HepG2 (cell line): ENCODE results near the gene SRSF6. TPM values are rescaled to one million over a fixed set of nuclear protein-coding genes. Genes with fewer than 3 reads are reported as not detected.

Source experiments
- GLI4 ChIP-seq: sonication (generic); formaldehyde crosslinking; IDR thresholded peaks from 2 replicates; pipeline ENCODE4 v1.5.1; 2020; ENCODE audit warnings: missing genetic modification reagents, mild to moderate bottlenecking, moderate library complexity, borderline replicate concordance
- HDAC2 ChIP-seq: sonication (generic); formaldehyde crosslinking; IDR thresholded peaks from 2 replicates; pipeline ENCODE4 v1.4.0; 2020; ENCODE audit warnings: missing genetic modification reagents
- HNF4A ChIP-seq: sonication (generic); formaldehyde crosslinking; IDR thresholded peaks from 2 replicates; pipeline ENCODE4 v1.4.0; 2020; ENCODE audit warnings: missing genetic modification reagents
- MED8 ChIP-seq: sonication (generic); formaldehyde crosslinking; IDR thresholded peaks from 2 replicates; pipeline ENCODE4 v1.8.1; 2023; ENCODE audit warnings: mild to moderate bottlenecking, missing genetic modification reagents; ENCODE audit not compliant: insufficient replicate concordance
- PAF1 ChIP-seq: IDR thresholded peaks from 2 replicates; pipeline ENCODE4 v1.6.1; 2016; ENCODE audit warnings: missing genetic modification reagents, missing compliant biosample characterization
- SAFB2 ChIP-seq: sonication (generic); formaldehyde crosslinking; IDR thresholded peaks from 2 replicates; pipeline ENCODE4 v1.5.1; 2020; ENCODE audit warnings: missing genetic modification reagents, low read depth, mild to moderate bottlenecking, borderline replicate concordance
- SNRNP70 ChIP-seq: fragments of 200-400 bp; formaldehyde crosslinking; IDR thresholded peaks from 2 replicates; pipeline ENCODE4 v1.6.1; 2017; ENCODE audit warnings: mild to moderate bottlenecking, low read depth, low read length, moderate library complexity
- U2AF1 ChIP-seq: fragments of 200-400 bp; formaldehyde crosslinking; optimal IDR thresholded peaks from 2 replicates; pipeline ENCODE3; 2017; ENCODE audit warnings: mild to moderate bottlenecking, low read depth, low read length
- XBP1 ChIP-seq: sonication (generic); formaldehyde crosslinking; IDR thresholded peaks from 2 replicates; pipeline ENCODE4 v1.5.0; 2020; ENCODE audit warnings: missing genetic modification reagents
- ZFX ChIP-seq: sonication (generic); formaldehyde crosslinking; IDR thresholded peaks from 2 replicates; pipeline ENCODE4 v1.4.0; 2020; ENCODE audit warnings: mild to moderate bottlenecking, low read depth, missing genetic modification reagents, moderate library complexity
- ZKSCAN8 ChIP-seq: IDR thresholded peaks from 2 replicates; pipeline ENCODE4 v1.6.1; 2016; ENCODE audit warnings: borderline replicate concordance, missing genetic modification reagents, missing compliant biosample characterization
- ZNF264 ChIP-seq: sonication (generic); formaldehyde crosslinking; IDR thresholded peaks from 2 replicates; pipeline ENCODE4 v1.4.0; 2020; ENCODE audit warnings: missing genetic modification reagents
- ZNF33A ChIP-seq: sonication (generic); formaldehyde crosslinking; IDR thresholded peaks from 2 replicates; pipeline ENCODE4 v1.5.1; 2020; ENCODE audit warnings: missing genetic modification reagents, mild to moderate bottlenecking, moderate library complexity, borderline replicate concordance
- ZNF343 ChIP-seq: sonication (generic); formaldehyde crosslinking; IDR thresholded peaks from 2 replicates; pipeline ENCODE4 v1.4.0; 2020; ENCODE audit warnings: mild to moderate bottlenecking, missing genetic modification reagents
- ZNF564 ChIP-seq: sonication (generic); formaldehyde crosslinking; IDR thresholded peaks from 2 replicates; pipeline ENCODE4 v1.8.1; 2023; ENCODE audit warnings: mild to moderate bottlenecking, missing genetic modification reagents
- ZNF619 ChIP-seq: sonication (generic); formaldehyde crosslinking; IDR thresholded peaks from 2 replicates; pipeline ENCODE4 v1.4.0; 2020; ENCODE audit warnings: mild to moderate bottlenecking, missing genetic modification reagents
- polyA plus RNA-seq, 8 experiments: library from polyadenylated mRNA; depleted of rRNA in 3 of 8; stranded (reverse) in 7 of 8; unstranded in 1 of 8; fragments of >200 nt; fragmentation: Illumina TruSeq in 4 of 8; extraction: Trizol in 4 of 8; gene quantifications; 2 replicates each; pipeline versions ENCODE4 v1.2.1 to v1.2.3, GENCODE V29; 2011 to 2016; ENCODE audit warnings: low read depth in 4 of 8, missing spikeins in 1 of 8, mixed read lengths in 1 of 8; ENCODE audit not compliant: insufficient read depth in 1 of 8
- total RNA-seq, 5 experiments: library from RNA; depleted of rRNA; stranded (reverse); fragments of >200 nt; fragmentation: Illumina TruSeq; extraction: Trizol; gene quantifications; 2 replicates each; pipeline ENCODE4 v1.2.3, GENCODE V29; 2016; ENCODE audit warnings: low read depth in 1 of 5
- TF ChIP-seq, protein P1 (sequence below): sonication (generic); formaldehyde crosslinking; IDR thresholded peaks from 2 replicates; pipeline ENCODE4 v1.5.1; 2020; ENCODE audit warnings: mild to moderate bottlenecking, missing genetic modification reagents, moderate library complexity
- TF ChIP-seq, protein P2 (sequence below): sonication (generic); formaldehyde crosslinking; IDR thresholded peaks from 2 replicates; pipeline ENCODE4 v1.4.0; 2020; ENCODE audit warnings: missing genetic modification reagents
- TF ChIP-seq, protein P3 (sequence below): sonication (generic); formaldehyde crosslinking; conservative IDR thresholded peaks from 2 replicates; pipeline ENCODE4 v1.8.0; 2022; ENCODE audit warnings: low read depth, missing genetic modification reagents
- TF ChIP-seq, protein P4 (sequence below): sonication (generic); formaldehyde crosslinking; IDR thresholded peaks from 2 replicates; pipeline ENCODE4 v1.4.0; 2020; ENCODE audit warnings: mild to moderate bottlenecking, missing genetic modification reagents

Gene SRSF6
- total and polyA plus RNA-seq, 2 of the 13 experiments (the other 11 are each of a cell fraction or from before 2014, with no cell fraction given): 156 to 194 TPM

DNA sequence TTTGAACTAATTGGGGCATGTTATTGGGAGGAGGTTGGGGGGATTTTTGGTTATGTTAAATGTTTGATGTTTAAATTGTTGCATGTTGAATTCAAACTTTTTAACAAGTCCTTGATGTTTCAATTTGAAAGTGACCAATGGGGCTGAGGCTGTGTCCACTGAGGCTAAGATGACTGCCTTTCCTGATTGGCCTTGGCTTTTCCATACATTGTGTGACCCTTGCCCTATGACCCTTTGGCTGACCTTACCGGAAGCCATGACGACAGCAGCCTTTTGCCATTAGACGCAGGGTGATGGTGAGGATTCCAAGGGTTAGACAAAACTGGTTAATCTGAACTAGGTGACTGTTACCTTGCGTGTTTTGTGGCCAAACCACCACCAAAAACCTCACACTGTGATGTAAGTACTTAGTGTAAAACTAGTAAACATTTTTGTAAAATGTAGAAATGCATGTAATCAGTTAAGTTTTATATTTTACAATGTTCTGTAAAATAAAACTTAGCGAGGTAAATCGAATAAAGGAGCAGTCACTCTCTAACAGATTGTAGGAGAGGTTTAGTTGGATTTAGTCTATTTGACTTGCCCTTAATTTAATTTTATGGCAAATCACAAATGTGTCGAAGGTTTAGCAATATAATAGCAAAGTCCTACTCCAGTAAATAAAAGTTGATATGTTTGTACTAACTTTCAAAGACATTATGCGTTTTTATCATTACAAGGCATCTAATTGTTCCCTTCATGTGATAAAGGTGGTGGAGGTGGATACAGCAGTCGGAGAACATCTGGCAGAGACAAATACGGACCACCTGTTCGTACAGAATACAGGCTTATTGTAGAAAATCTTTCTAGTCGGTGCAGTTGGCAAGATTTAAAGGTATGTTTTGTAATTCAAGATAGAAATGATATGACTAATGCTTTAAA is 1.6 kb downstream of the SRSF6 start (continued):
- TF ChIP-seq GLI4 (CRISPR knock-in tag) (no peak), ZNF33A (CRISPR knock-in tag) (no peak), ZKSCAN8 (CRISPR knock-in tag) (no peak), ZNF619 (CRISPR knock-in tag) (no peak; the same call in 1 of the 2 replicates), SAFB2 (CRISPR knock-in tag) (0 out of 2 replicates have a peak, but pooled peaks have one; percentile 35), MED8 (no peak), ZNF264 (CRISPR knock-in tag) (no peak), ZNF564 (CRISPR knock-in tag) (no peak), ZNF343 (CRISPR knock-in tag) (no peak), U2AF1 (no peak), HNF4A (CRISPR knock-in tag) (peak; percentile 14; the same call in 1 of the 2 replicates), ZFX (CRISPR knock-in tag) (0 out of 2 replicates have a peak, but pooled peaks have one; percentile 10), HDAC2 (CRISPR knock-in tag) (0 out of 2 replicates have a peak, but pooled peaks have one; percentile 46), PAF1 (CRISPR knock-in tag) (peak; percentile 78; the same call in 1 of the 2 replicates), XBP1 (CRISPR knock-in tag) (no peak), SNRNP70 (no peak)
- TF ChIP-seq, protein P1, sequence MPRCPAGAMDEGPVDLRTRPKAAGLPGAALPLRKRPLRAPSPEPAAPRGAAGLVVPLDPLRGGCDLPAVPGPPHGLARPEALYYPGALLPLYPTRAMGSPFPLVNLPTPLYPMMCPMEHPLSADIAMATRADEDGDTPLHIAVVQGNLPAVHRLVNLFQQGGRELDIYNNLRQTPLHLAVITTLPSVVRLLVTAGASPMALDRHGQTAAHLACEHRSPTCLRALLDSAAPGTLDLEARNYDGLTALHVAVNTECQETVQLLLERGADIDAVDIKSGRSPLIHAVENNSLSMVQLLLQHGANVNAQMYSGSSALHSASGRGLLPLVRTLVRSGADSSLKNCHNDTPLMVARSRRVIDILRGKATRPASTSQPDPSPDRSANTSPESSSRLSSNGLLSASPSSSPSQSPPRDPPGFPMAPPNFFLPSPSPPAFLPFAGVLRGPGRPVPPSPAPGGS (CRISPR knock-in tag): no peak
- TF ChIP-seq, protein P2, sequence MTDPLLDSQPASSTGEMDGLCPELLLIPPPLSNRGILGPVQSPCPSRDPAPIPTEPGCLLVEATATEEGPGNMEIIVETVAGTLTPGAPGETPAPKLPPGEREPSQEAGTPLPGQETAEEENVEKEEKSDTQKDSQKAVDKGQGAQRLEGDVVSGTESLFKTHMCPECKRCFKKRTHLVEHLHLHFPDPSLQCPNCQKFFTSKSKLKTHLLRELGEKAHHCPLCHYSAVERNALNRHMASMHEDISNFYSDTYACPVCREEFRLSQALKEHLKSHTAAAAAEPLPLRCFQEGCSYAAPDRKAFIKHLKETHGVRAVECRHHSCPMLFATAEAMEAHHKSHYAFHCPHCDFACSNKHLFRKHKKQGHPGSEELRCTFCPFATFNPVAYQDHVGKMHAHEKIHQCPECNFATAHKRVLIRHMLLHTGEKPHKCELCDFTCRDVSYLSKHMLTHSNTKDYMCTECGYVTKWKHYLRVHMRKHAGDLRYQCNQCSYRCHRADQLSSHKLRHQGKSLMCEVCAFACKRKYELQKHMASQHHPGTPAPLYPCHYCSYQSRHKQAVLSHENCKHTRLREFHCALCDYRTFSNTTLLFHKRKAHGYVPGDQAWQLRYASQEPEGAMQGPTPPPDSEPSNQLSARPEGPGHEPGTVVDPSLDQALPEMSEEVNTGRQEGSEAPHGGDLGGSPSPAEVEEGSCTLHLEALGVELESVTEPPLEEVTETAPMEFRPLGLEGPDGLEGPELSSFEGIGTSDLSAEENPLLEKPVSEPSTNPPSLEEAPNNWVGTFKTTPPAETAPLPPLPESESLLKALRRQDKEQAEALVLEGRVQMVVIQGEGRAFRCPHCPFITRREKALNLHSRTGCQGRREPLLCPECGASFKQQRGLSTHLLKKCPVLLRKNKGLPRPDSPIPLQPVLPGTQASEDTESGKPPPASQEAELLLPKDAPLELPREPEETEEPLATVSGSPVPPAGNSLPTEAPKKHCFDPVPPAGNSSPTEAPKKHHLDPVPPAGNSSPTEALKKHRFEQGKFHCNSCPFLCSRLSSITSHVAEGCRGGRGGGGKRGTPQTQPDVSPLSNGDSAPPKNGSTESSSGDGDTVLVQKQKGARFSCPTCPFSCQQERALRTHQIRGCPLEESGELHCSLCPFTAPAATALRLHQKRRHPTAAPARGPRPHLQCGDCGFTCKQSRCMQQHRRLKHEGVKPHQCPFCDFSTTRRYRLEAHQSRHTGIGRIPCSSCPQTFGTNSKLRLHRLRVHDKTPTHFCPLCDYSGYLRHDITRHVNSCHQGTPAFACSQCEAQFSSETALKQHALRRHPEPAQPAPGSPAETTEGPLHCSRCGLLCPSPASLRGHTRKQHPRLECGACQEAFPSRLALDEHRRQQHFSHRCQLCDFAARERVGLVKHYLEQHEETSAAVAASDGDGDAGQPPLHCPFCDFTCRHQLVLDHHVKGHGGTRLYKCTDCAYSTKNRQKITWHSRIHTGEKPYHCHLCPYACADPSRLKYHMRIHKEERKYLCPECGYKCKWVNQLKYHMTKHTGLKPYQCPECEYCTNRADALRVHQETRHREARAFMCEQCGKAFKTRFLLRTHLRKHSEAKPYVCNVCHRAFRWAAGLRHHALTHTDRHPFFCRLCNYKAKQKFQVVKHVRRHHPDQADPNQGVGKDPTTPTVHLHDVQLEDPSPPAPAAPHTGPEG (CRISPR knock-in tag): no peak
- TF ChIP-seq, protein P3, sequence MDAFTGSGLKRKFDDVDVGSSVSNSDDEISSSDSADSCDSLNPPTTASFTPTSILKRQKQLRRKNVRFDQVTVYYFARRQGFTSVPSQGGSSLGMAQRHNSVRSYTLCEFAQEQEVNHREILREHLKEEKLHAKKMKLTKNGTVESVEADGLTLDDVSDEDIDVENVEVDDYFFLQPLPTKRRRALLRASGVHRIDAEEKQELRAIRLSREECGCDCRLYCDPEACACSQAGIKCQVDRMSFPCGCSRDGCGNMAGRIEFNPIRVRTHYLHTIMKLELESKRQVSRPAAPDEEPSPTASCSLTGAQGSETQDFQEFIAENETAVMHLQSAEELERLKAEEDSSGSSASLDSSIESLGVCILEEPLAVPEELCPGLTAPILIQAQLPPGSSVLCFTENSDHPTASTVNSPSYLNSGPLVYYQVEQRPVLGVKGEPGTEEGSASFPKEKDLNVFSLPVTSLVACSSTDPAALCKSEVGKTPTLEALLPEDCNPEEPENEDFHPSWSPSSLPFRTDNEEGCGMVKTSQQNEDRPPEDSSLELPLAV (CRISPR knock-in tag): 0 out of 2 replicates have a peak, but pooled peaks have one; percentile 68
- TF ChIP-seq, protein P4, sequence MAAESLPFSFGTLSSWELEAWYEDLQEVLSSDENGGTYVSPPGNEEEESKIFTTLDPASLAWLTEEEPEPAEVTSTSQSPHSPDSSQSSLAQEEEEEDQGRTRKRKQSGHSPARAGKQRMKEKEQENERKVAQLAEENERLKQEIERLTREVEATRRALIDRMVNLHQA: no peak
